OCI-LY3 (cell line): ENCODE measurements around the gene ZNRF1.

Experiments used
- H2AFZ ChIP-seq: fragments of 200-600, 300-600 bp; shearing (Covaris generic); 2 replicates; pipeline ENCODE4 v1.6.0; 2014; ENCODE audit warnings: antibody characterized with exemption, low read depth, low read length
- H3K27ac ChIP-seq: fragments of 200-600, 300-600 bp; sonication (generic); 2 replicates; pipeline ENCODE4 v1.5.1; 2014; ENCODE audit warnings: mild to moderate bottlenecking, low read length, moderate library complexity, mixed read lengths
- H3K27me3 ChIP-seq: fragments of 200-600, 300-600 bp; sonication (generic); 2 replicates; pipeline ENCODE4 v1.6.1; 2014; ENCODE audit warnings: low read depth, low read length, mixed read lengths
- H3K36me3 ChIP-seq: fragments of 200-600, 300-600 bp; sonication (generic); replicated peaks from 2 replicates; pipeline ENCODE3; 2014; ENCODE audit warnings: low read depth, low read length, mixed read lengths
- H3K4me1 ChIP-seq: fragments of 300-600, 200-600 bp; sonication (generic); 2 replicates; pipeline ENCODE4 v1.6.1; 2014; ENCODE audit warnings: low read length, mixed read lengths
- H3K4me2 ChIP-seq: fragments of 200-600, 300-600 bp; sonication (generic); 2 replicates; pipeline ENCODE4 v1.6.1; 2014; ENCODE audit warnings: low read length, mixed read lengths
- H3K4me3 ChIP-seq: fragments of 300-600, 200-600 bp; sonication (generic); 2 replicates; pipeline ENCODE4 v1.5.1; 2014; ENCODE audit warnings: antibody characterized with exemption, mild to moderate bottlenecking, low read length, moderate library complexity
- H3K79me2 ChIP-seq: fragments of 300-600, 200-600 bp; shearing (Covaris generic); 2 replicates; pipeline ENCODE4 v1.6.1; 2014; ENCODE audit warnings: mild to moderate bottlenecking, low read length, mixed read lengths
- H3K9ac ChIP-seq: fragments of 300-600, 200-600 bp; shearing (Covaris generic); 2 replicates; pipeline ENCODE4 v1.6.0; 2014; ENCODE audit warnings: mild to moderate bottlenecking, low read length, moderate library complexity
- H3K9me3 ChIP-seq: fragments of 200-600, 300-600 bp; shearing (Covaris generic); 2 replicates; pipeline ENCODE4 v1.6.1; 2014; ENCODE audit warnings: low read length, mixed read lengths; ENCODE audit not compliant: insufficient read depth
- H4K20me1 ChIP-seq: fragments of 200-600, 300-600 bp; sonication (generic); 2 replicates; pipeline ENCODE4 v1.6.1; 2016; ENCODE audit warnings: low read length, mixed read lengths; ENCODE audit not compliant: insufficient read depth
- CTCF ChIP-seq: fragments of 200-600, 300-600 bp; sonication (generic); IDR thresholded peaks from 2 replicates; pipeline ENCODE4 v1.5.1; 2014; ENCODE audit warnings: antibody characterized with exemption, low read length, low read depth
- EZH2phosphoT487 ChIP-seq: fragments of 200-600 bp; shearing (Covaris generic); IDR thresholded peaks from 2 replicates; pipeline ENCODE4 v1.6.1; 2018; ENCODE audit warnings: antibody characterized with exemption, mixed run types, low read depth

ZNRF1 gene

GRCh38 chr16:75080205-75081029, 81.6 kb downstream of the ZNRF1 start:
- Histone ChIP-seq H3K79me2 (no peaks in the 10 kb centered on the region), H3K9me3 (no peaks in the 10 kb centered on the region), H3K27me3 (peaks cover 4% of the 10 kb centered on the region; the same call in 1 of the 2 replicates), H3K4me2 (no peak overlapping the region), H3K9ac (no peak overlapping the region), H4K20me1 (no peaks in the 10 kb centered on the region), H2AFZ (no peak overlapping the region), H3K4me1 (peaks cover 11% of the 10 kb centered on the region), H3K27ac (no peak overlapping the region), H3K4me3 (no peak overlapping the region), H3K36me3 (no peaks in the 10 kb centered on the region)
- TF ChIP-seq CTCF: no peak
- no peak for TF ChIP-seq EZH2phosphoT487

GRCh38 chr16:75081179-75081859, 82.5 kb downstream of the ZNRF1 start:
- no peaks in the 10 kb centered on the region for H4K20me1 ChIP-seq
- TF ChIP-seq EZH2phosphoT487 (no peak), CTCF (no peak)
- H3K4me1 ChIP-seq: peaks cover 5% of the 10 kb centered on the region
- no peaks in the 10 kb centered on the region for H3K9me3 ChIP-seq
- peaks cover 2% of the 10 kb centered on the region; the same call in 1 of the 2 replicates for H3K27me3 ChIP-seq
- no peak overlapping the region for H3K4me2 ChIP-seq
- H3K9ac ChIP-seq: no peak overlapping the region
- no peak overlapping the region for H3K4me3 ChIP-seq
- H3K27ac ChIP-seq: no peak overlapping the region
- H3K36me3 ChIP-seq: no peaks in the 10 kb centered on the region
- H3K79me2 ChIP-seq: no peaks in the 10 kb centered on the region
- H2AFZ ChIP-seq: no peak overlapping the region

GRCh38 chr16:75083813-75084212, 85.0 kb downstream of the ZNRF1 start:
- TF ChIP-seq EZH2phosphoT487 (no peak), CTCF (no peak)
- peaks cover 5% of the 10 kb centered on the region for H3K4me1 ChIP-seq
- H3K9me3 ChIP-seq: no peaks in the 10 kb centered on the region

GRCh38 chr16:75085556-75085955, 86.7 kb downstream of the ZNRF1 start:
- H4K20me1 ChIP-seq: no peaks in the 10 kb centered on the region; the same call in 1 of the 2 replicates
- no peak overlapping the region for H3K4me3 ChIP-seq
- H3K36me3 ChIP-seq: no peaks in the 10 kb centered on the region
- H3K27ac ChIP-seq: no peak overlapping the region
- H3K79me2 ChIP-seq: no peaks in the 10 kb centered on the region
- H3K9ac ChIP-seq: no peak overlapping the region
- no peaks in the 10 kb centered on the region for H3K9me3 ChIP-seq
- H2AFZ ChIP-seq: no peak overlapping the region
- no peak overlapping the region for H3K4me2 ChIP-seq
- H3K27me3 ChIP-seq: no peaks in the 10 kb centered on the region
- TF ChIP-seq CTCF: no peak
- no peak for TF ChIP-seq EZH2phosphoT487
- peaks cover 5% of the 10 kb centered on the region for H3K4me1 ChIP-seq

More at GRCh38 chr16:75083813-75084212, 85.0 kb downstream of the ZNRF1 start:
- H3K9ac ChIP-seq: no peak overlapping the region
- H4K20me1 ChIP-seq: no peaks in the 10 kb centered on the region; the same call in 1 of the 2 replicates
- H3K4me3 ChIP-seq: no peak overlapping the region
- no peak overlapping the region for H3K27ac ChIP-seq
- H3K79me2 ChIP-seq: no peaks in the 10 kb centered on the region
- no peak overlapping the region for H3K4me2 ChIP-seq
- no peaks in the 10 kb centered on the region for H3K27me3 ChIP-seq
- H3K36me3 ChIP-seq: no peaks in the 10 kb centered on the region
- H2AFZ ChIP-seq: no peak overlapping the region
